Effector memory CD4-positive, alpha-beta T cell (primary cell): Measurements from ENCODE around the gene SLC27A6.

Experiments used
- DNase-seq, 3 donors: peaks; one replicate each; pipeline ENCODE4 v3.0.0-alpha.2; 2020
- H3K27ac ChIP-seq: 2 replicates; pipeline ENCODE4 v1.7.0; 2013; ENCODE audit warnings: mild to moderate bottlenecking, low read length, moderate library complexity; ENCODE audit not compliant: insufficient read depth, poor library complexity, severe bottlenecking
- H3K27me3 ChIP-seq: replicated peaks from 2 replicates; pipeline ENCODE4 v1.7.0; 2013; ENCODE audit warnings: mild to moderate bottlenecking, low read length; ENCODE audit not compliant: insufficient read depth, control insufficient read depth, poor library complexity, severe bottlenecking
- H3K36me3 ChIP-seq: 2 replicates; pipeline ENCODE4 v1.7.0; 2013; ENCODE audit warnings: mild to moderate bottlenecking, low read length, moderate library complexity; ENCODE audit not compliant: control insufficient read depth, insufficient read depth
- H3K4me1 ChIP-seq: 2 replicates; pipeline ENCODE4 v1.7.0; 2013; ENCODE audit warnings: low read length, mild to moderate bottlenecking; ENCODE audit not compliant: control insufficient read depth, insufficient read depth, poor library complexity, severe bottlenecking
- H3K4me3 ChIP-seq: 2 replicates; pipeline ENCODE4 v1.7.0; 2013; ENCODE audit warnings: low read length, low read depth, mild to moderate bottlenecking; ENCODE audit not compliant: insufficient read depth, poor library complexity, severe bottlenecking
- H3K9me3 ChIP-seq: 2 replicates; pipeline ENCODE4 v1.7.0; 2013; ENCODE audit warnings: mild to moderate bottlenecking, low read length, moderate library complexity; ENCODE audit not compliant: control insufficient read depth

The SLC27A6 gene

DNA sequence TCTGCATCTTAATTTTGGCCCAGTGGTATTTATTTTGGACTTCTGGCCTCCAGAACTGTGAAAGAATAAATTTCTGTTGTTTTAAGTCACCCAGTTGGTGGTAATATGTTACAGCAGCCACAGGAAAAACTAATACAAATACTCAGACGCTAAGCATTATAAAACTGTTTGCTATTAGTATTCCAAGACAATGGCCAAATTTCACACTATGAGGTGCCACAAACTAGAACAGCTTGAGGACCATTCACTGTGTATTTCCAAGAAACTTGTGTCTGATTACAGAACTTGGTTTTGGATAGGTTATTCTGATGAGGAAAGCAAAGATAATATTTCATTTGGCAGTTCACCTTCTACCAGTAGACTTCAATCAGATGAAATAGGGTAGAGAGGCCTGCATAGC is 113.0 kb downstream of the SLC27A6 start:
- H3K4me3 ChIP-seq, result no peak overlapping the region
- no peaks in the 10 kb centered on the region for H3K9me3 ChIP-seq
- H3K27me3 ChIP-seq, result no peaks in the 10 kb centered on the region
- H3K27ac ChIP-seq, result no peak overlapping the region
- H3K4me1 ChIP-seq, result no peaks in the 10 kb centered on the region
- no peak for DNase-seq
- H3K36me3 ChIP-seq, result no peaks in the 10 kb centered on the region

- Histone ChIP-seq H3K27ac (no peak overlapping the region), H3K4me3 (no peak overlapping the region), H3K36me3 (no peaks in the 10 kb centered on the region), H3K4me1 (no peaks in the 10 kb centered on the region), H3K9me3 (no peaks in the 10 kb centered on the region), H3K27me3 (no peaks in the 10 kb centered on the region)
- no peak for DNase-seq
Observed at GRCh38 chr5:129078660-129079059, 113.4 kb downstream of the SLC27A6 start.

GRCh38 chr5:129079496-129079895 is 114.2 kb downstream of the SLC27A6 start:
- no peak for DNase-seq
- no peaks in the 10 kb centered on the region for H3K9me3 ChIP-seq
- H3K27ac ChIP-seq, result no peak overlapping the region
- no peaks in the 10 kb centered on the region for H3K4me1 ChIP-seq
- no peak overlapping the region for H3K4me3 ChIP-seq
- no peaks in the 10 kb centered on the region for H3K36me3 ChIP-seq
- H3K27me3 ChIP-seq, result no peaks in the 10 kb centered on the region

DNA sequence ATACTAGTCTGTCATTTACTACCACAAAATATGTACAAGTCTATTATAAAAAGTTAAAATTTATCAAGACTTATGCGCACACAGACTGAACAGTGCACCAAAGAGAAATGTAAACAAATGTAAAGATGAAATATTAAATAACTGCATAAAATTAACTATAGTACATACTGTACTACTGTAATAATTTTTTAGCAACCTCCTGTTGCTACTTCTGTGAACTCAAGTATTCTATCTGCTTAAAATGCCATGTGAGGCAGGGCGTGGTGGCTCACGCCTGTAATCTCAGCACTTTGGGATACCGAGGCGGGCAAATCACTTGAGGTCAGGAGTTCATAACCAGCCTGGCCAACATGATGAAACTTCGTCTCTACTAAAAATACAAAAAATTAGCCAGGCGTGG is 115.5 kb downstream of the SLC27A6 start:
- no peak for DNase-seq
- Histone ChIP-seq H3K4me1 (no peaks in the 10 kb centered on the region), H3K27me3 (no peaks in the 10 kb centered on the region), H3K36me3 (no peaks in the 10 kb centered on the region), H3K27ac (no peak overlapping the region), H3K4me3 (no peak overlapping the region), H3K9me3 (no peaks in the 10 kb centered on the region)

DNA sequence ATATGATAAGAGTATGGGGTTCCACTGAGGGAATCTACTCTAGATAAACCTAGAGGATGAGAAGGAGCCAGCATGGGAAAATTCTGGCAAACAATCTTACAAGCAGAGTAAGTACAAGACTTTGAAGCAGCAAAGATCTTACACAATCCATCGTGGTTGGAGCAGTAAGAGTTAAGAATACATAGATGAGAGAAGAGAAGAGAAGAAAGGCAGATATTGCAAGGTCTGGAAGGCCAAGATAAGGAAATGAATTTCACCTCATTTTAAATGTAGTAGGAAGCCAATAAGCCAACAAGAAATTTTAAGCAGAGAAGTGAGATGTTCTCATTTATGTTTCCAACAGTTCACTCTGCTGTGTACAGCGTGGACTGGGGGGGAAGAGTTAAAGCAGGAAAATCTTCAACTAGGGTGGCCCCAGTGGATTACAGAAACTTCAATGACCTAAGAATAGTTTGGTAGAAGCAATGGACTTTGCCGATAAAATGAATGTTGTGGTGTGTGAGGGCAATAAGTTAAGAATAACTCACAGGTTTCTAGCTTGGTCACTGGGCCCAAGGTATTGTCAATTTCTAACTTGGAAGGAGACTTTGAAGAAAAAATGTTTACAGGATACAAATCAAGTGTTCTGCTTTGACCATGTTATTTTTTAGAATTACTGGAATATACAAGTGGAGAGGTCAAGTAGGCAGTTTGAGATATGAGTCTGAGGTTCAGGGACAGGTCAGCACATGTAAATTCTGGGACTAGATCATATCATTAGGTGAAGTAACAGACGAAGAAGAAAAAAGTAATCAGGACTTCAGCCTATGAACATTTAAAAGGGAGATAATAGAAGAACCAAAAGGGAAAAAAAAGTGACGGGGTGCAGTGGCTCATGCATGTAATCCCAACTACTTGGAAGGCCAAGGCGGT is 117.2 kb downstream of the SLC27A6 start:
- Histone ChIP-seq H3K27me3 (no peaks in the 10 kb centered on the region), H3K9me3 (no peaks in the 10 kb centered on the region), H3K36me3 (no peaks in the 10 kb centered on the region), H3K4me3 (no peak overlapping the region), H3K4me1 (no peaks in the 10 kb centered on the region), H3K27ac (no peak overlapping the region)
- DNase-seq, result no peak
